GM03348 (cell line): ENCODE results near the gene ZSWIM5.
"Not testable (repeated sequence)": the region's sequence is repeated elsewhere in the genome, so short reads cannot be mapped to it uniquely, and the experiment has no call there.

Source experiments
- DNase-seq: peaks from one replicate; pipeline ENCODE4 v3.0.0; 2012; ENCODE audit warnings: low spot score

The ZSWIM5 gene

GRCh38 chr1:45141247-45142003 is 65.0 kb downstream of the ZSWIM5 start:
- no peak for DNase-seq

GRCh38 chr1:45136984-45137383 is 69.4 kb downstream of the ZSWIM5 start:
- DNase-seq: no peak

- DNase-seq: no peak
Measured at GRCh38 chr1:45135316-45135715, 71.1 kb downstream of the ZSWIM5 start.

GRCh38 chr1:45134461-45134873 is 71.9 kb downstream of the ZSWIM5 start:
- no peak for DNase-seq

- not testable (repeated sequence) for DNase-seq
Measured at GRCh38 chr1:45132719-45133118, 73.7 kb downstream of the ZSWIM5 start.

- DNase-seq: no peak
Measured at GRCh38 chr1:45123358-45123757, 83.0 kb downstream of the ZSWIM5 start.

GRCh38 chr1:45122724-45123123 is 83.7 kb downstream of the ZSWIM5 start:
- DNase-seq: no peak

- DNase-seq: no peak
Measured at GRCh38 chr1:45117766-45118165, 88.6 kb downstream of the ZSWIM5 start.

GRCh38 chr1:45116820-45117219 is 89.6 kb downstream of the ZSWIM5 start:
- DNase-seq: no peak

- DNase-seq: no peak
Measured at GRCh38 chr1:45116340-45116739, 90.1 kb downstream of the ZSWIM5 start.

- not testable (repeated sequence) for DNase-seq
Measured at GRCh38 chr1:45115198-45115597, 91.2 kb downstream of the ZSWIM5 start.

- DNase-seq: no peak
Measured at GRCh38 chr1:45112661-45113060, 93.7 kb downstream of the ZSWIM5 start.

GRCh38 chr1:45111239-45111638 is 95.2 kb downstream of the ZSWIM5 start:
- no peak for DNase-seq

GRCh38 chr1:45107782-45108181 is 98.6 kb downstream of the ZSWIM5 start:
- no peak for DNase-seq

- not testable (repeated sequence) for DNase-seq
Measured at GRCh38 chr1:45106864-45107263, 99.5 kb downstream of the ZSWIM5 start.

- not testable (repeated sequence) for DNase-seq
Measured at GRCh38 chr1:45106156-45106545, 100.3 kb downstream of the ZSWIM5 start.

GRCh38 chr1:45105486-45106155 is 100.8 kb downstream of the ZSWIM5 start:
- DNase-seq: not testable (repeated sequence)

GRCh38 chr1:45103534-45103933 is 102.9 kb downstream of the ZSWIM5 start:
- DNase-seq: no peak

GRCh38 chr1:45101947-45102346 is 104.5 kb downstream of the ZSWIM5 start:
- DNase-seq: no peak

- not testable (repeated sequence) for DNase-seq
Measured at GRCh38 chr1:45101528-45101927, 104.9 kb downstream of the ZSWIM5 start.

GRCh38 chr1:45097944-45098343 is 108.5 kb downstream of the ZSWIM5 start:
- DNase-seq: no peak

GRCh38 chr1:45097079-45097478 is 109.3 kb downstream of the ZSWIM5 start:
- DNase-seq: no peak

- DNase-seq: no peak
Measured at GRCh38 chr1:45095450-45095849, 111.0 kb downstream of the ZSWIM5 start.

- not testable (repeated sequence) for DNase-seq
Measured at GRCh38 chr1:45094371-45094770, 112.0 kb downstream of the ZSWIM5 start.
